Eye (tissue), 1 donor: Measurements from ENCODE around the gene NCF1.
"Not testable (repeated sequence)": the region's sequence is repeated elsewhere in the genome, so short reads cannot be mapped to it uniquely, and the experiment has no call there.

ENCODE experiments used
- DNase-seq: peaks from one replicate; pipeline ENCODE4 v3.0.0-alpha.2; 2015

The NCF1 gene

DNA sequence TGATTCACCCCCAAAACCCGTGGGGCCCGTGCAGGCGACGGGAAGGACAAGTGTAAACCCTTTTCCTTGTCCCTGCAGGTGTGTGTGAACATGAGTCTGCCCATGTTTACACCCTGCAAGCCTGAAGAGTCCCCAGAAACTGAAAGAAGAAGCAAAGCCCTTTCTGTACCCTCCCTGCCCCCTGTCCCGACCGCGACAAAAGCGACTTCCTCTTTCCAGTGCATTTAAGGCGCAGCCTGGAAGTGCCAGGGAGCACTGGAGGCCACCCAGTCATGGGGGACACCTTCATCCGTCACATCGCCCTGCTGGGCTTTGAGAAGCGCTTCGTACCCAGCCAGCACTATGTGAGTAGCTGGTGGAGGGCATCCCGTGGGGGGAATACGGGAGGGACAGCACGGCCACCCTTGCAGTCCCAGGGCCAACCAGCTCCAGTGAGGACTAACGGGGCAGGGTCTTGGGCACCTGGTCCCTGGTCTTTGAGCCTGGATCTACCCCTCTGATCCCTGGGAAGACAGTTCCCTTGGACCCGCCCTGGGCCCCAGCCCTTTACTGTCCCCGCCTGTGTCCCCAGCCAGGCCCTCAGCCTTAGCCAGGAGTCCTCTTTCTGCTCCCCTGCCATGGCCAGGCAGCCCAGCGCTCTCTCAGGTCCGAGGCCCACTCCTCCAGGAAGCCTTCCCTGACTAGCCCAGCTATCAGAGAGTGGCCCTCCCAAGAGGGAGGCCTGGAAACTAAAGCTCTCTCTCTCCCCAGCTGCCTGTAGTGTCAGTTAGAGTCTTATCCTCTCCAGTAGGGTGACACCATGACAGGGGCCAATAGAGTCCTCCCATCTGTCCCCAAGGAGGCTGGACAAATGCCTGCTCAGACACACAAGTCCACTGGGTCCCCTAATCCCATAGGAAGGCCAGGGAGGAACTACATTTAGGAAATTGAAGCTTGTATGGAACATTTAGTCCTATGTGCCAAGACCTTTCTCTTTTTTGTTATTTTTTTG, at the start of gene NCF1:
NCF1 (plus strand) TSS at position 252 of the 991 bp plus-strand sequence; CDS start at position 273, 21 bp downstream.
- DNase-seq, result not testable (repeated sequence)

DNA sequence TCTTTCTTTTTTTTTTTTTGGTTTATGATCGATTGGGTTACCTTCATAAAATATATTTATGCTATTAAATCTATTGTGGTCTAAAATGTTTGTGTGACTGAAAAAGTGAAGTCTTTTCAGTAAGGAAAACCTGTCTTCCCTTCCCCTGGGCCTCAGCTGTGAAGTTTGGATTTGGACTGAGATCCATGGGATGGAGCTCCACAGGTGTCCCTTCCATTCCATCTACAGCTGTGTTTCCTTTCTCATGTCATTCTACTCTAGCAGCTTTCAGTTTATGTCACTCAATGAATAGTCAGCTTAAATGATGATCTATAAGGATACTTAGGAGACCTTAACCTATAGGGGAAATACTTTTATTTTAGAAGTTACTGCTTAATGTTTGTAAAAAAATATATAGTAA, 48.0 kb upstream of the NCF1 start:
- no peak for DNase-seq

DNA sequence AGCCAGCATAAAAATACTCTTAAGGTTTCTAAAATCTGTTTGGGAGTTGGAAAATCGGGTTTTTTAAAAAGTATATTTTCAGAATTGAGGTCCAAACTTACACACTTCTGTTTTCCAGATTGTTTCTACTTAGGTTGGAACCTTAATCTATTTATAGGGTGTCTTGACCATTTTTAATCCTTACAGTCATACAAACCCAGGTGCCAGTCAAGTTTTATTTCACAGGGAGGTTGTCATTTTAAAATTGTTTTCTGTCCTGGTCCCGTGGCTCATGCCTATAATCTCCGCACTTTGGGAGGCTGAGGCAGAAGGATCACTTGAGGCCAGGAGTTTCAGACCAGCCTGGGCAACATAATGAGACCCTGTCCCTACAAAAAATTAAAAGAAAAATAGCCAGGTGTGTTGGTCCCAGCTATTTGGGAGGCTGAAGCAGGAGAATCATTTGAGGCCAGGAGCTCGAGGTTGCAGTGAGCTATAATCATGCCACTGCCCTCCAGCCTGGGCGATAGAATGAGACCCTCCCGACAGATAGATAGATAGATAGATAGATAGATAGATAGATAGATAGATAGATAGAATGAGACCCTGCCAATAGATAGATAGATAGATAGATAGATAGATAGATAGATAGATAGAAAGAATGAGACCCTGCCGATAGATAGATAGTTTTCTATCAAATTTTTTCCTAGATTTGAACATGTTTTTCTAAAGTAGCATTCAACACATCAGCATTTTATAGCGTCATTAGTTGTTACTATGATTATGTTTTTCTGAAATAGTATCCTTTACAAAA, 47.3 kb upstream of the NCF1 start:
- DNase-seq, result no peak

DNA sequence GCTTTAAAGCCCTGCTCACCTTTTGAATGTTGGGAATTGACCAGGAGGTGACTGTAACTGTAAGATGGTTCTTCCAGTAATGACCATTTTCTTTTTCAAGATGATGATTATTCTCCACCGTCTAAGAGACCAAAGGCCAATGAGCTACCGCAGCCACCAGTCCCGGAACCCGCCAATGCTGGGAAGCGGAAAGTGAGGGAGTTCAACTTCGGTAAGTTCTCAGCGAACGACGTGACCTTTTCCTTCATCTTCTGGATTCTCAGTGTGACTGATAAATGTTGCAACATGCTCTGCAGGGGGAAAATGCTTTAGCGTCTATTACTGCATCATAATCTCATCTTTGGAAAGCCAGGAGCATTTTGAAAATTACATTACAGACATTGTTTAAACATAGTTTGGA, 45.1 kb upstream of the NCF1 start:
- not testable (repeated sequence) for DNase-seq

DNA sequence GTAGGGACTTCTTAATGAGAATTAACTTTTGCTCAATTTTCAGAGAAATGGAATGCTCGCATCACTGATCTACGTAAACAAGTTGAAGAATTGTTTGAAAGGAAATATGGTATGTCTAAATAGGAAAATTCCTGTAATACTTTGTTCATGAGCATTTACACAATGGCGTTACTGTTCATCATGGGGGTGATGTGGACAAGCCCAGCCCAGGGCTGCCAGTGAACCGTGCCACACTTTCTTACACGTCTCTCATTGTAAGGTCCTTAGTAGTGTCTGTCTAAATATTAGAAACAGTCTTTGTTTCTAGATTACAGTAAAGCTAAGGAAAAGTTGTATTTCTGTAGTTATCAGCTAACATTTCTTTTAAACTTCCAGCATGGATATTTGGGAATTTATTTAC, 43.6 kb upstream of the NCF1 start:
- not testable (repeated sequence) for DNase-seq

DNA sequence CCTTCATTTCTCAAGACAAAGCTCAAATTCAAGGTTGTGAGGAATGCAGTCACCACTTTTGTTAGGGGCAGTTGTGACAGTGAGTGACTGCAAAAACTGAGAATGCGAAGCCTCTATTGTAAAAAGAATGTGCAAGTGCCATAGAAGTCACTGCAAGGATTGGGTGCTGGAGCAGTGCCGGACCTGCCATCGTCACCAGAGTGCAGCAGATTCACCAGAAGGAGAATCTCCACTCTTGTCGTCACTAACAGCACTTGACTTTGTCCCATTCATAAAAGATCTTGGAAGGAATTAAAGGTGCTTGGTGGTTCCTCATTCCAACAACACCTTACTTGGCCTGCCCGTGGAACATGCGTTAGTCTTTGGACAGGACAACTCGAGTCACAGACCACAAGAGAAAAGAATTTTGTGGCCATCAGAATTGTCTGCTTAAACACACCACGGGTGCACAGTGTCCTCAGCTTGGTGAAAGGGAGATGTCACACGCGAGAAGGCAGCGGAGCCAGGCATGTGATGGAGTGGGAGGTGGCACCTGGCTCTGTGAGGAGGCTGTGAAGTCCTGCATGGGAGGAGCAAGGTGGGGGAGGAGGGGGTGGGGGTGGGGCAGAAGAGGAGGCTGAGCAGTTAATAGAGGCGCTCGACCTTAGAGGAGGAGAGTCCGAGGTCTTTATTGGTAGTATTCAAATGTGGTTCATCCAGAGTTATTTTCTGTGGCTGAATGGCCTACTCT, 33.7 kb upstream of the NCF1 start:
- not testable (repeated sequence) for DNase-seq

DNA sequence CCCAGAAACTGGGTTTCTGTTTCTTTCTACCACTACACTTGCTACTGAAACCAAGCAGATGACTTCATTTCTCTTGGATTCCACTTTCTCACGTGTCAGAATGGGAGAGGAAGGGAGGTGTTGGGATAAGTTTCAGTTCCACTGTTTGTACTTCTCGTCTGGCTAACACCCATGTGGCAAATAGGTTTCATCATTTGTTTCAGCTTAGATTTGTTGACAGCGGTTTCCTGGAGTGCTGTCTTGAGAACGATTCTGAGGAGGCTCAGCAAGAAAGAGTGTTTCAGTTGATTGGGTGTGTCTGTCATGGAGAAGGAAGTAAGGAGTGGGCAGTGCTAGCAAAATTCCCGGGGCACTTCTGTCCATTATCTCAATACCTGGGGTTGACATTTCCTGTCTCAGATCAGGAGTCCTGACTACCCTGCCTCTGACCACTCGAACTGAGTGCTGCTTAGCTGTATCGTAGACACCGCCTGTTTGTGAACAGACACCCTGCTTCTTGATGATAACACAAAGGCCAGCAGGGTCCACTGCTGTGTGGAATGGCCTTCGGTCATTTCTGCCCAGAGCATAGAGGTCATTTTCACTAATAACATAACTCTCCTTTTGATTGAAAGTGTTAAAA, 29.8 kb upstream of the NCF1 start:
- not testable (repeated sequence) for DNase-seq

DNA sequence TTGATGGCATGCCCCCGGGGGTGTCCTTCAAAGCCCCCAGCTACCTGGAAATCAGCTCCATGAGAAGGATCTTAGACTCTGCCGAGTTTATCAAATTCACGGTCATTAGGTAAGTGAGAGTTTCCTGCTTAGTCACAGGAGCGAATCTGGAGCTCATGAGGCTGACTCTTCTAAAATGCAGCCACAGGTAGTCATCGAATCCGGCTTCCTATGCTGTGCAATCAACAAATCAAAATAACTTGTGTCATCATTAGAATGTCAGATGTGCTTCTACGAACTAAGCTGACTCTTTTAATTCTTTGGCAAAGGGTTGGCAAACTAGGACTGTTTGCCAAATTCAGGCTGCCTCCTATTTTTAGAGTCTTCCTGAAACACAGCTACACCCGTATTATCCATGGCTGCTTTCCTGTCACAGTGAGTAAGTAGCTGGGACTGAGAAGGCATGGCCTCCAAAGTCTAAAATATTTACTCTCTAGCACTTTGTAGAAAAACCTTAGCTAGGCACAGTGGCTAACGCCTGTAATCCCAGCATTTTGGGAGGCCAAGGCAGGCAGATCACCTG, 19.8 kb upstream of the NCF1 start:
- not testable (repeated sequence) for DNase-seq

DNA sequence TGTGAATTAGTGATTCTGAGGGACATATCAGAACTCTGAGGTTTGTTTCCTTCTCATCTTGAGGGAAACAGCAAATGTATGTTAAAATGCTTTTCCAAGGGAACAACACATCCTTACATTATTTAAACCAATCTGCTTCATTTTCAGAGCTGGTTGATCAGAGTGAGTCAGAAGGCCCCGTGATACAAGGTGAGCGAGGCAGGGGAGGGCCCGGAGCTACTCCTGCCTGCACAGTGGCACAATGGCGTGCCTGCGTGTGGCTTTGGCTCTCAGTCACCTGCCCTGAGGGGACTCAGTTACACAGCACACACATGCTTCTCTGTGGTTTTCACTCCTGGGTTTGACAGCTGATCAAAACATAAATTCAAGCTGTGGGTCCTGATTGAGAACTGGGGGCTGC, 17.1 kb upstream of the NCF1 start:
- DNase-seq, result not testable (repeated sequence)

DNA sequence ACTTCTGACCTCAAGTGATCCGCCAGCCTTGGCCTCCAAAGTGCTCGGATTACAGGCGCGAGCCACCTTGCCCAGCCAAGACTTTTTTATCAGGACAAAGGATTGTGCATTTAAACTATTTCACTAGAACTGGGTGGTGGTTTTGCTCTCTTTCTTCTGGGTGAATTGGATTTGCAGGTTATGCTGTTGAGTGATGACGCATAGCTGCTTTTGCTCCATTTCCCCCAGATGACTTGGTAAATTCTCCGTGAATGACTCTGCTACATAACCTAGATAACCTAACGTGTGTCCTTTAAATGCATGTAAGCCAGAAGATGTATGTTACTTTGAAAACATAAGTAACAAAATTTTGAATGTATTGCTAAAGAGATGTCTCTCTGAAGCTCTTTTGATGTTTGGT, 15.5 kb upstream of the NCF1 start:
- DNase-seq, result not testable (repeated sequence)

DNA sequence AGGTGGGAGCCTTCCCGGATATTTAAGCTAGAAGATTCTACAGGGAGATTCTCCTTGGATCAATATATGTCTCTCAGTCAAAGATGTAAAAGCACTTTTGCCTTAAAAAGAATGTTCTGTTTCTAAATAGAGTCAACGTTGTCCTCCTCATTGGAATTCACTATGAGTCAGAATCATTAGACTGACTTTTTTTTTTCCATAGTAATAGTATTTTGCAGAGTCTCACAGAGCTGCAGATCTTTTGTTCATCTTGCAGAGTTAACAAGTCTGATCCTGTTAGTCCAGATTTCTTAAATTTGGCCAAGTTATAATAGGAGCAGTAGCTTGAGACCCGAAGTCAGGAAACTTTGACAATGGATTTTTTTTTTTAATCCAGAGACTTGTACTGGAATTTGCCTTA, 14.8 kb upstream of the NCF1 start:
- DNase-seq, result not testable (repeated sequence)

DNA sequence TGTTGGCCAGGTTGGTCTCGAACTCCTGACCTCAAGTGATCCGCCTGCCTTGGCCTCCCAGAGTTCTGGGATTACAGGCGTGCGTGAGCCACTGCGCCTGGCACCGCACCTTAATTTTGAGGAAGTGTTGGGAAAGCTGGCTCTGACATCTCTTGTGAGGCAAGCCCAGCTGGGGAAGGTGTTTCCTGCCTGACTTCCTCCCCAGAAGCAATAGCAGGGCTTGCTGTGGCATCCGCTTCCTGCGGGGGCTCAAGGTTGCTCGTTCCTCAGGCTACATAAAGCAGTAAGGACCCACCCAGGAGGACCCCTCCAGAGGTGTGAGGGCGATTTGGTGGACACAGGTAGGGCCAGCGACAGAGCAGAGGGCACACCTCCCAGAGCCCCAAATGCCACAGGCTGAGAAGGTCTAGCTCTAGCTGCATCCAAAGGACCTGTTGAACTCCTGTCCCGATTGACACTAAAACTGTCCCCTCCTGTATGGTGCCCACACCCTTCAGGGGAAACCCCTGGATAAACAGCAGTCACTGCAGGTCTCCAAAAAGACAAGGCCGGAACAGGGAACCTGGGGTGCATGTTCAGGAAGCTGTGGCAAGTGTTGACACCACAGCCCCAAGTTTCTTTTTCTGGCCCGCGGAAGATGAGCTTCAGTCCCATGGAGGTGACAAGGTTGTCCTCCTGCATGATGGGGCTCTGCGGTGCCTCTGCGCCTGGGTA, 8.4 kb upstream of the NCF1 start:
- not testable (repeated sequence) for DNase-seq

DNA sequence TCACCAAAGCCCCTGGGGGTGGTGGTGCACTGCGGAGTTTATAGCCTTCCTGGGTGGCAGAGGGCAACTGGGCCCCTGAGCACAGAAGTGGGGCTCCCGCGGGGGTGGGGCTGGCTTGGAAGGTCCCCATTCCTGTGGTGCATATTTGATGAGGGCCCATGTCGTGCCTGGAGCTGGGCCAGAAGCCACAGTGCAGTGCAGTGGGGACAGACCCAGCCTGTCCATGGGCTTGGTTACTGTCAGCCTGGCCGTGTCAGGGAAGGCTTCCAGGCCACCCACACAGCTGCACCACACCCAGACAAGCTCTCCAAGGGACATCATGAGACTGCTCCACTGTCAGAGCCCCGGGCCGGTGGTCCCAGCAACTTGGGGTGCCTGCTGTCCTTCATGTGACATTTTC, 7.3 kb upstream of the NCF1 start:
- DNase-seq, result not testable (repeated sequence)

DNA sequence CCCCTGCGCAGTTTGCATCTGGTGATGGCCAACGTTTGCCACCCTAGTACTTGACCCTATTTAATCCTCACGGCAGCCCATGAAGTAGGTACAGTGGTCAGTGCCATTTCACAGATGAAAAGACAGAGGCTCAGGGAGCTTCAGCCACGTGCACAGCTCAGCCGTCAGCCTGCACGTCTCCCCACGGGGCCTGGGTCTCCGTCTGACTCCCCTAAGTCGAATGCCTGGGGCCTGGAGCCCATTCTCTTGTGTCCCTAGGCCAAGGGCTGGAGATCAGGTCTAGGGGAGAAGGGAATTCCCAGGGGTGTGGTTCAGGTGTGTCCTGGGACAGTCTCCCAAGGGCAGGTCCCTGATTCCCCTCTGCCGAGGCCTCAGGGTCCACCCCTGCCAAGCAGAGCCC, 6.8 kb upstream of the NCF1 start:
- not testable (repeated sequence) for DNase-seq

DNA sequence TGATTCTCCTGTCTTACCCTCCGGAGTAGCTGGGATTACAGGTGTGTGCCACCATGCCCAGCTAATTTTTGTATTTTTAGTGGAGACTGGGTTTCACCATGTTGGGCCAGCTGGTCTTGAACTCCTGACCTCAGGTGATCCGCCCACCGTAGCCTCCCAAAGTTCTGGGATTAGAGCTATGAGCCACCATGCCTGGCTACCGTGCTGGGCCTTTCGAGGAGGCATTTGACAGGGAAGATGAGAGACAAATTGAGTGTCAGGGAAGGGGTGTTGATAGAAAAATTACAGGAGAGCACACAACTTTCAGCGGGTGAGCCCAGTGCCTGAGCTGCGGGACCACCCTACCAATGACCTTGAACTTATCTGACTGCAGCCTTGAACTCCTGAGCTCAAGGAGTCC, 3.7 kb upstream of the NCF1 start:
- not testable (repeated sequence) for DNase-seq

DNA sequence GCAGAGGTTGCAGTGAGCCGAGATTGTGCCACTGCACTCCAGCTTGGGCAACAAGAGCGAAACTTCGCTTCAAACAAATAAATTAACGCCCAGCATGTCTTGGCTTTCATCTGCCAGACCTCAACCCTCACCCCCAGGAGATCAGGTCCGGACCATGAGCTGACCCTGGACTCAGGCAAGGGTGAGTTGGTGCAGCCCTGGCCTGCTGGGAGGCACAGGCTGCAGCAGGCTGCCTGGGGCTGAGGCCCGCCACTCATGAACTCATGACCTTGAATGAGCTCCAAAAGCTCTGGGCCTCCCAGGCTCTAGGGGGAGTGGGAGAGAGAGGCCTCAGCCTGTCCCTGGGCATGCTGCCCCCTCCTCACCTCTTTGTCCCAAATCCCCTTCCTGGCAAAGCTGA, 1.7 kb upstream of the NCF1 start:
- not testable (repeated sequence) for DNase-seq

DNA sequence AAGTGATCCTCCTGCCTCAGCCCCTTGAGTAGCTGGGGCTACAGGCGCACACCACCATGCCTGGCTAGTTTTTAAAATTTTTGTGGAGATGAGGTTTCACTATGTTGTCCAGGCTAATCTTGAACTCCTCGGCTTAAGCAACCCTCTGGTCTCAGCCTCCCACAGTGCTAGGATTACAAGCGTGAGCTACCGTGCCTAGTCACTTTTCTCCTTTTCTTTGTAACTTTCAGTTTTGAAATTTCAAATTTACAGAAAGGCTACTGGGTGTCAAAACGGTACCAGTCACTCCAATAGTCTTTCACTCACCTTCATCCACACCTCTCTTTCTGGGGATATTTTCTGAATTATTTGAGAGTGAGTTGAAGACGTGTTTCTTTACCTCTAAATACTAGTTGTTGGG, 1.3 kb downstream of the NCF1 start:
- not testable (repeated sequence) for DNase-seq

DNA sequence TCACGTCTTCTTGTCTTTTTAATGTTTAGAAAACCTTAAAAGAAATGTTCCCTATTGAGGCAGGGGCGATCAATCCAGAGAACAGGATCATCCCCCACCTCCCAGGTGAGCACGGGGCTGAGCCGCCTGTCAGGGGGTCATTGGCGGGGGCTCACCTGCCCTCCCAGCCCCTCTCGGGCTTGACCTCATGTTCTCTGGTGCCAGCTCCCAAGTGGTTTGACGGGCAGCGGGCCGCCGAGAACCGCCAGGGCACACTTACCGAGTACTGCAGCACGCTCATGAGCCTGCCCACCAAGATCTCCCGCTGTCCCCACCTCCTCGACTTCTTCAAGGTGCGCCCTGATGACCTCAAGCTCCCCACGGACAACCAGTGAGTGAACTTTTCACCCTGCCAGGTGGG, 5.2 kb downstream of the NCF1 start:
- not testable (repeated sequence) for DNase-seq

DNA sequence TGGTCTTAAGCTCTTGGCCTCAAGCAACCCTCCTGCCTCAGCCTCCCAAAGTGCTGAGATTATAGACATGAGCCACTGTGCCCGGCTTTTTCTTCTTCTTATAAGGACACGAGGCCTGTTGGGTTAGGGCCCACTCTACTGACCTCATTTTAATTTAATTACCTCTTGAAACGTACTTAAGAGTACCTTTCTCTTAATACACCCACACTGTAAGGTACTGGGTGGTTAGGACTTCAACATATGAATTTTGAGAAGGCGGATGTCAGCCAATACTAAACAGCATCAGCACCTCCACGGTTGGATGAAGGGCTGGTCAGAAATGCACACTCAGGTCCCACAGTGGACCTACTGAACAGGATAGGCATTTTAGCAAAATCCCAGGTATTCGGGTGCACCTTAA, 7.9 kb downstream of the NCF1 start:
- not testable (repeated sequence) for DNase-seq

DNA sequence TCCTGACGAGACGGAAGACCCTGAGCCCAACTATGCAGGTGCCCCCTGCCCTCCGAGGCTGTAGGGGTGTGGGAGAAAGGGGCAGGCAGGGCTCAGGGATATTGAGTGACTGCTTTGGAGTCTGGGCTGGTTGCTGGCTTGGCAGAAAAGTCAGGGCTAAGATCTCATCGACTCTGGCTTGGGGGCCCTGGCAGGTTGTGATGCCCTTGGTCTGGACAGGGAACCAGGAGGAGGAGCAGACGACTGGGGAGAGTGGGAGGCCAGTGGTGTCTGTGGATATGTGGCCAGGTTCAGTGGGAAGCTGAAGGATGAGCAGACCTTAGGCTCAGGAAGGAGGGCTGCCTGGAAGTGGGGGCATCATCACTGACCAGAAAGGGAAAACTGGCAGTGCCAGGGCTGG, 9.8 kb downstream of the NCF1 start:
- not testable (repeated sequence) for DNase-seq
